T-cell (primary cell): Measurements from ENCODE around the gene ZNF185. TPM values are rescaled to one million over a fixed set of nuclear protein-coding genes. Genes with fewer than 3 reads are reported as not detected.

ENCODE experiments used
- ATAC-seq, 4 experiments: fragments of 200-7000 bp in 3 of 4; fragments of 150-1000 bp in 1 of 4; cut with Tn5 transposase; replicated peaks in 1 of 4; 1 replicate in 3 of 4; 2 replicates in 1 of 4; pipeline ENCODE4 v1.10.0; 2021; ENCODE audit warnings: moderate library complexity in 3 of 4, mild to moderate bottlenecking in 2 of 4, moderate number of reproducible peaks in 1 of 4
- CTCF ChIA-PET, 2 donors: fragments of 300-600 bp; sonication (Branson Sonifier 250); formaldehyde crosslinking; loops; one replicate each; lab custom pipeline; 2022; ENCODE audit warnings: antibody characterized with exemption in 2 of 2; lab: Charles Lee
- POLR2A ChIA-PET, 2 donors: fragments of 300-600 bp; sonication (Branson Sonifier 250); formaldehyde crosslinking; loops; one replicate each; lab custom pipeline; 2022; ENCODE audit warnings: antibody characterized with exemption in 2 of 2; lab: Charles Lee
- DNase-seq, 35 experiments: peaks; one replicate each; pipeline versions ENCODE4 v3.0.0 to v3.0.0-alpha.2; 2013 to 2023
- H3K27ac ChIP-seq: one replicate; pipeline ENCODE4 v1.5.1; 2013; ENCODE audit warnings: low read length
- H3K27me3 ChIP-seq, 2 experiments: replicated peaks in 1 of 2; 1 replicate in 1 of 2; 2 replicates in 1 of 2; pipeline versions ENCODE4 v1.6.1 to v1.7.0; 2013; ENCODE audit warnings: low read length in 1 of 2, mixed read lengths in 1 of 2; ENCODE audit not compliant: control insufficient read depth in 2 of 2, insufficient read depth in 2 of 2; ENCODE audit errors: extremely low read depth in 1 of 2
- H3K36me3 ChIP-seq, 2 donors: 1 replicate in 1 of 2; 2 replicates in 1 of 2; pipeline versions ENCODE4 v1.6.1 to v1.7.0; 2013; ENCODE audit warnings: low read length in 1 of 2; ENCODE audit not compliant: control insufficient read depth in 2 of 2, insufficient read depth in 1 of 2; ENCODE audit errors: extremely low read depth in 1 of 2
- H3K4me1 ChIP-seq, 2 experiments: 1 replicate in 1 of 2; 2 replicates in 1 of 2; pipeline versions ENCODE4 v1.6.1 to v1.7.0; 2013; ENCODE audit warnings: low read length in 2 of 2, mixed read lengths in 1 of 2; ENCODE audit not compliant: insufficient read depth in 2 of 2, control insufficient read depth in 1 of 2; ENCODE audit errors: extremely low read depth in 1 of 2
- H3K4me3 ChIP-seq, 2 donors: 1 replicate in 1 of 2; 2 replicates in 1 of 2; pipeline versions ENCODE4 v1.5.1 to v1.7.0; 2013; ENCODE audit warnings: mild to moderate bottlenecking in 2 of 2, low read length in 1 of 2, moderate library complexity in 1 of 2; ENCODE audit not compliant: control insufficient read depth in 1 of 2; ENCODE audit errors: extremely low read depth in 1 of 2
- H3K9me3 ChIP-seq: 2 replicates; pipeline ENCODE4 v1.7.0; 2013
- H3K27ac Mint-ChIP-seq, 2 donors: one replicate each; pipeline ENCODE4 v1.8.0; 2020 to 2021; ENCODE audit warnings: mild to moderate bottlenecking in 2 of 2, mixed read lengths in 2 of 2
- H3K27me3 Mint-ChIP-seq, 2 donors: one replicate each; pipeline ENCODE4 v1.8.0; 2021 to 2022; ENCODE audit warnings: mixed read lengths in 2 of 2
- H3K36me3 Mint-ChIP-seq: one replicate; pipeline ENCODE4 v1.8.0; 2021; ENCODE audit warnings: mixed read lengths
- H3K4me1 Mint-ChIP-seq, 3 donors: one replicate each; pipeline ENCODE4 v1.8.0; 2020 to 2022; ENCODE audit warnings: mixed read lengths in 3 of 3, mild to moderate bottlenecking in 1 of 3
- H3K4me3 Mint-ChIP-seq, 3 donors: one replicate each; pipeline ENCODE4 v1.8.0; 2020 to 2022; ENCODE audit warnings: mild to moderate bottlenecking in 3 of 3, mixed read lengths in 3 of 3, moderate library complexity in 3 of 3
- H3K9me3 Mint-ChIP-seq, 3 donors: one replicate each; pipeline ENCODE4 v1.8.0; 2020 to 2022; ENCODE audit warnings: mixed read lengths in 3 of 3
- WGBS: methylation state at CpG from one replicate; pipeline ENCODE4 v1.1.5; 2013; ENCODE audit warnings: missing lambda C conversion rate; ENCODE audit not compliant: insufficient coverage; 5-methylcytosine and 5-hydroxymethylcytosine counted together
- total RNA-seq, 35 experiments: library from RNA in 6 of 35; stranded (reverse) in 6 of 35; fragments of 120-200 nt in 1 of 35; gene quantifications; one replicate each; pipeline versions ENCODE4 v1.2.1 to v1.2.4 and lab custom pipeline; 2013 to 2026

Gene ZNF185
- total RNA-seq, 5 donors from 2014 or later (not counting 1 experiment from before 2014, with no cell fraction given) = 1.9 to 3.3 (median 2.2) TPM

DNA sequence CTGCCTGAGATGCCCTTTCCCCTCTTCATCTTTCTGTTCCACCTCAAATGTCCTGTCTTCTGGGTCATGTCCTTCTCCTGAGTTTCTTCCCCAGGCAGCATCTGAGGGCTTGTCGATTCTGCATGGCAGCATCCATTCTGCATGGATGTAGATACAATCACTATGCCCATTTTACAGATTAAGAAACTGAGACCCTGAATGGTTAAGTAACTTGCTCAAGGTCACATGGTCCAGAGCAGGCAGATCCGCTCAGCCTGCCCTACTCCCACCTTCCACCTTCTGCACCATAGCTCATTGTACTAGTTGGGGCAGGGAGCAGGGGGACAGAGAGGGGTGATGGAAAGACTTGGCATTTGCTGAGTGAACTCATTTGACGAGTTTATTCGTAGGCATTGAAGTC, 32.0 kb downstream of the ZNF185 start:
- H3K27ac Mint-ChIP-seq = no peak overlapping the region
- WGBS = 80% methylated on average over 1 of the region's 4 CpGs
- CTCF ChIA-PET = no interaction called here
- ATAC-seq (no peak), DNase-seq (no peak)
- H3K9me3 Mint-ChIP-seq = no peaks in the 10 kb centered on the region
- H3K36me3 ChIP-seq = no peaks in the 10 kb centered on the region
- POLR2A ChIA-PET = no interaction called here
- peaks cover 0 to 10% of the 10 kb centered on the region in 2 experiments for H3K27me3 ChIP-seq
- no peaks in the 10 kb centered on the region for H3K9me3 ChIP-seq
- peaks cover 0 to 5% of the 10 kb centered on the region in 2 experiments for H3K4me1 ChIP-seq
- peaks cover 0 to 22% of the 10 kb centered on the region in 2 donors for H3K27me3 Mint-ChIP-seq
- H3K4me3 Mint-ChIP-seq = no peak overlapping the region
- H3K27ac ChIP-seq = no peak overlapping the region
- no peaks in the 10 kb centered on the region for H3K36me3 Mint-ChIP-seq
- H3K4me1 Mint-ChIP-seq = peaks cover 0 to 4% (median 4%) of the 10 kb centered on the region in 3 donors
- no peak overlapping the region for H3K4me3 ChIP-seq

DNA sequence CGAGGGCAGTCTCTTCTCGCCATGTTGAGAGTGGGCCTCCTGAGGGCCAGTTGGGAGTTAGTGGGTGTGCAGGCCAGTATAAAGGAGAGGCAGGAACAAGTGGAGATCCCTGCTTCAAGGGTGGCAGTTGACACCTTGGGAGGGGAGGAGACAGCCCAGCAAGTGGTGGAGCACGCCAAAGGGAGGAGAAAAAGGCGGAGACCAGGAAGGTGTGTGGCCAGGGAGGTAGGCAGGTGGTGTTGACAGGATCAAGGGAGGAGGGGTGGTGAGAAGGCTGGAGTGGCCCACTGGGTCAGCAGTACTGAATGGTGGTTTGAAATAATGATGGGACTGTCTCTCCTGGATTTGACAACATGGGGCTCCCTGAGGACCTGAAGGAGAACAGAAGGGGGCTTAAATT, 32.6 kb downstream of the ZNF185 start:
- Histone ChIP-seq H3K4me3 (no peak overlapping the region), H3K9me3 (no peaks in the 10 kb centered on the region), H3K4me1 (peaks cover 0 to 5% of the 10 kb centered on the region in 2 experiments), H3K36me3 (no peaks in the 10 kb centered on the region), H3K27ac (no peak overlapping the region), H3K27me3 (peaks cover 0 to 10% of the 10 kb centered on the region in 2 experiments)
- H3K4me3 Mint-ChIP-seq = no peak overlapping the region
- H3K36me3 Mint-ChIP-seq = no peaks in the 10 kb centered on the region
- ATAC-seq (no peak), DNase-seq (no peak)
- peaks cover 0 to 22% of the 10 kb centered on the region in 2 donors for H3K27me3 Mint-ChIP-seq
- CTCF ChIA-PET = interaction anchor here in 1 of 2 donors (0.6 kb wide), 1 partner anchor 546 kb away, joined by 9 read pairs; no protein-coding TSS in a partner anchor
- no peaks in the 10 kb centered on the region for H3K9me3 Mint-ChIP-seq
- H3K4me1 Mint-ChIP-seq = peaks cover 0 to 4% (median 4%) of the 10 kb centered on the region in 3 donors
- POLR2A ChIA-PET = no interaction called here
- no peak overlapping the region for H3K27ac Mint-ChIP-seq
- no CpG with 5 or more reads among the region's 4 CpGs for WGBS

DNA sequence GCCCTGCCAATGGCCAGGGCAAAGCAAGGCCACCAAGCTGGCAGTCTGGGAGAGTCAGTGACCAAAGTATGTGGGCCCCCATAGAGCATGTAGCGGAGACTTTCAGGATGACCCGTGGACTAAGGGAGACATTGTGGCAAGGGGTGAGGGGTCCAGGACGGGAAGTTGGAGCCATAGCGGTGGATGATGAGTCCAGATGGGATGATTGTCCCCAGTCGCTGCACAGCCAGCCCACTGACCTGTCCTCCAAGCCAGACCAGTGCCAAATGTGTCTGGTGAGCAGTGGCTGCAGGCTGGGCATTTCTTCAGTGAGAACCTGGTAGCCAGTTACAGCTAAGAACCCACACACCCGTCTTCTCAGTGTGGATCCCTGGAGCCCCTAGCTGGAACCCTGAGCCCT, 34.3 kb downstream of the ZNF185 start:
- Histone ChIP-seq H3K36me3 (no peaks in the 10 kb centered on the region), H3K27me3 (peaks cover 0 to 10% of the 10 kb centered on the region in 2 experiments), H3K4me3 (no peak overlapping the region), H3K27ac (no peak overlapping the region), H3K9me3 (no peaks in the 10 kb centered on the region), H3K4me1 (no peaks in the 10 kb centered on the region)
- Mint-ChIP-seq H3K9me3 (no peaks in the 10 kb centered on the region), H3K27me3 (peaks cover 0 to 25% of the 10 kb centered on the region in 2 donors), H3K36me3 (no peaks in the 10 kb centered on the region), H3K4me1 (no peaks in the 10 kb centered on the region), H3K27ac (no peak overlapping the region), H3K4me3 (no peak overlapping the region)
- 89% methylated on average over 4 of the region's 6 CpGs for WGBS
- POLR2A ChIA-PET = no interaction called here
- CTCF ChIA-PET = no interaction called here
- DNase-seq = no peak
- no peak for ATAC-seq

DNA sequence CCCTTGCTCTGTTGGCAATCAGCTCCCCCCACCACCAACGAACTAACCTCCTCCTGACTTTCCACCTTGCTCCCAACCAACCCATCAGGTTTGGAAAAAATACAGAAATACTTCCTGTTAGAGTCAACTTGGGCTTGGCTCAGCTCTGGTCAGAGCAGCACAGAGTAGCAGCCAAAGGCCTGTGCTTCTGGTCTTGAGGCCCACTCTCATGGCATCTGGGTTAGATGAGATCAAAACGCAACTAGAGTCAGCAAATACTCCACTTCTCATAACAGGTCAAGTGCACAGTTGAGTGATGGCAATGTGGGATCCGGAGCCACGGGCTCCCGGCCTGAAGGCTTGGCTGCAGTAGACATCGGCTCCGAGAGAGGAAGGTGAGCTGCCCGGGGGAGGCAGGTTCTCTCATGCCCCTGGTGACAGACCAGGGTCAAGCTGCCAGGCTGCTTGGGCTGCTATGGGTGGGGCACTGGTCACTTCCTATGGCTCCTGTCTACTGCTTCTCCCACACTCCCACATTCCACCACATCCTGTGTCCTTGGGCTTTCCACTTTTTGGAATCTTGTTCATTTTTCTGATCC, 34.8 kb downstream of the ZNF185 start:
- Histone ChIP-seq H3K4me3 (no peak overlapping the region), H3K27ac (no peak overlapping the region), H3K9me3 (no peaks in the 10 kb centered on the region), H3K4me1 (no peaks in the 10 kb centered on the region), H3K27me3 (peaks cover 0 to 8% of the 10 kb centered on the region in 2 experiments), H3K36me3 (no peaks in the 10 kb centered on the region)
- Mint-ChIP-seq H3K27me3 (peaks cover 0 to 29% of the 10 kb centered on the region in 2 donors), H3K27ac (no peak overlapping the region), H3K4me3 (no peak overlapping the region), H3K9me3 (no peaks in the 10 kb centered on the region), H3K4me1 (no peaks in the 10 kb centered on the region), H3K36me3 (no peaks in the 10 kb centered on the region)
- ChIA-PET POLR2A (no interaction called here), CTCF (no interaction called here)
- ATAC-seq (no peak), DNase-seq (no peak)
- WGBS = no CpG with 5 or more reads among the region's 8 CpGs

DNA sequence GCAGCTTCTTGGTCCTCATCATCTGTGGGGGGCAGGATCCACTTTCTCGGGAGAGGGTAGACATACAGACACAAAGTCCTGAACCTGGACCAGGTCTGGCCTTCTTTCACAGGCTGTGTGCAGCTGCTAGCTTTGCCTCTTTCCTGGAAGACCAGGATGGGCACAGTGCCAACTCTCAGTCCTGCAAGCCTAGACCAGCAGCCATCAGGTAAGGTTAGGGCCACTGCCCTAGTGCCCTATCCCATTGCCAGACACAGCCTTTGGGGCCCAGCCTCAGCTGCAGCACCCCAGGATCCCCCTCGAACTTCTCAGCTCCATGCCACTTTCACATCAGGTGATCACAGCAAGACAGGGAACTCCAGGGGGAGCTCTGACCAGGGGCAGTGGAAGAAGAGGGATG, 38.4 kb downstream of the ZNF185 start:
- Mint-ChIP-seq H3K9me3 (no peaks in the 10 kb centered on the region), H3K36me3 (no peaks in the 10 kb centered on the region), H3K27ac (no peak overlapping the region), H3K4me1 (peaks cover 0 to 6% (median 3%) of the 10 kb centered on the region in 3 donors), H3K27me3 (peaks cover 0 to 26% of the 10 kb centered on the region in 2 donors), H3K4me3 (no peak overlapping the region)
- H3K4me1 ChIP-seq = peaks cover 0 to 4% of the 10 kb centered on the region in 2 experiments
- no peak overlapping the region for H3K4me3 ChIP-seq
- no peak for ATAC-seq
- H3K27me3 ChIP-seq = peaks cover 0 to 6% of the 10 kb centered on the region in 2 experiments
- DNase-seq = no peak
- CTCF ChIA-PET = no interaction called here
- POLR2A ChIA-PET = no interaction called here
- WGBS = 100% methylated on average over 1 of the region's 2 CpGs
- H3K36me3 ChIP-seq = no peaks in the 10 kb centered on the region
- H3K9me3 ChIP-seq = no peaks in the 10 kb centered on the region
- H3K27ac ChIP-seq = no peak overlapping the region

DNA sequence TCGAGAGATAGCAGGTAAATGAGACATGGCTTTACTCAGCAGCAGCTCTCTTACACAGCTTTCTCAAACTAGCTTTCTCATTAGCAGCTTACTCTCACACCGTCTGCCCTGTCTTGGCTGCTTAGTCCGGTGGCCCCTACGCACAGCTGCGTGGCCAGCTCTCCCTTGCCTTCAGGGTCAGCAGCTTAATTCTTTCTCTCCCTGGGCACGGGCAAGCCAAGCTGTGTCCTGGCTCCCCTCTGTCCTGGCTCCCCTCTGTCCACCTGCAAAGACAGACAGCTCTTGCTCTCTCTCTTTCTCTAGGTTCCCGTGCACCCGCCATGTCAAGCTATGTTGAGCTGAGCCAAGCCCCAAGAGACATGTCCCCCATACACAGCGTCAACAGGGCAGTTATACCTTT, 39.4 kb downstream of the ZNF185 start:
- Histone ChIP-seq H3K4me3 (no peak overlapping the region), H3K9me3 (no peaks in the 10 kb centered on the region), H3K4me1 (peaks cover 0 to 10% of the 10 kb centered on the region in 2 experiments), H3K27ac (no peak overlapping the region), H3K27me3 (peaks cover 0 to 5% of the 10 kb centered on the region in 2 experiments), H3K36me3 (no peaks in the 10 kb centered on the region)
- Mint-ChIP-seq H3K27me3 (peaks cover 0 to 26% of the 10 kb centered on the region in 2 donors), H3K4me3 (no peak overlapping the region), H3K36me3 (no peaks in the 10 kb centered on the region), H3K27ac (no peak overlapping the region), H3K4me1 (peaks cover 0 to 9% (median 7%) of the 10 kb centered on the region in 3 donors), H3K9me3 (no peaks in the 10 kb centered on the region)
- ChIA-PET CTCF (interaction anchor here in 1 of 2 donors (0.5 kb wide), 1 partner anchor 539 kb away, joined by 3 read pairs; no protein-coding TSS in a partner anchor), POLR2A (no interaction called here)
- WGBS = no CpG with 5 or more reads among the region's 9 CpGs
- DNase-seq (no peak), ATAC-seq (no peak)
